ENCODE results near the gene HECTD4.

DNA sequence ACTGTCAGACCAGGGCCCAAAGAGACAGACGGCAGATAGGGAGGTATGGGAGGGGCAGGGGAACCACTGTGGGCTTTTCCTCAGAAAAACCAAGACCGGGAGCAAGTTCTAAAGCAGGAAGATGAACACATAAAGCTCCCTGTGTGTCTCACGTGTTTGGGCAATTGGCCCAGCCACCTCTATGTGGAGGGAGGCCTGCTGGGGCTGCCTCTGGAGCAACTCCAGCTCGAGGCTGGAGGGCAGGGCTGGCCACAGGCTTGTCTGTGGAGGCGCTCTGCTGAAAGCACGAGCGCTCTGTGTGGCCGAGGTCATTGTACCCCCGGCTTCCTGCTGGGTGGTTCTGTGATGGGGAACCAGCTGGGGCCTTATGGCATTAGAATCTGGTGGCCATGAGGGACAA lies 220.5 kb downstream of the HECTD4 start:
- TF ChIP-seq CTCF (IDR thresholded peaks at IDR 0.05) (no peak), POLR2A (IDR thresholded peaks at IDR 0.05) (no peak)
